C4-2B (cell line): ENCODE measurements around the gene ADAMTSL4.
"Not testable (repeated sequence)": the region's sequence is repeated elsewhere in the genome, so short reads cannot be mapped to it uniquely, and the experiment has no call there.

Experiments used
- H3K27ac ChIP-seq: fragments of 450-650 bp; 2 replicates; pipeline ENCODE4 v1.5.1; 2017
- ZFX ChIP-seq: fragments of 450-650 bp; IDR thresholded peaks from 2 replicates; pipeline ENCODE4 v1.6.1; 2017
- TF ChIP-seq, protein P1 (sequence below): fragments of 450-650 bp; conservative IDR thresholded peaks from 2 replicates; pipeline ENCODE4 v1.5.1; 2017; ENCODE audit warnings: mild to moderate bottlenecking

The ADAMTSL4 gene

GRCh38 chr1:150603711-150604110 lies 54.5 kb downstream of the ADAMTSL4 start:
- no peak overlapping the region for H3K27ac ChIP-seq
- TF ChIP-seq, protein P1, sequence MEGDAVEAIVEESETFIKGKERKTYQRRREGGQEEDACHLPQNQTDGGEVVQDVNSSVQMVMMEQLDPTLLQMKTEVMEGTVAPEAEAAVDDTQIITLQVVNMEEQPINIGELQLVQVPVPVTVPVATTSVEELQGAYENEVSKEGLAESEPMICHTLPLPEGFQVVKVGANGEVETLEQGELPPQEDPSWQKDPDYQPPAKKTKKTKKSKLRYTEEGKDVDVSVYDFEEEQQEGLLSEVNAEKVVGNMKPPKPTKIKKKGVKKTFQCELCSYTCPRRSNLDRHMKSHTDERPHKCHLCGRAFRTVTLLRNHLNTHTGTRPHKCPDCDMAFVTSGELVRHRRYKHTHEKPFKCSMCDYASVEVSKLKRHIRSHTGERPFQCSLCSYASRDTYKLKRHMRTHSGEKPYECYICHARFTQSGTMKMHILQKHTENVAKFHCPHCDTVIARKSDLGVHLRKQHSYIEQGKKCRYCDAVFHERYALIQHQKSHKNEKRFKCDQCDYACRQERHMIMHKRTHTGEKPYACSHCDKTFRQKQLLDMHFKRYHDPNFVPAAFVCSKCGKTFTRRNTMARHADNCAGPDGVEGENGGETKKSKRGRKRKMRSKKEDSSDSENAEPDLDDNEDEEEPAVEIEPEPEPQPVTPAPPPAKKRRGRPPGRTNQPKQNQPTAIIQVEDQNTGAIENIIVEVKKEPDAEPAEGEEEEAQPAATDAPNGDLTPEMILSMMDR, result no peak
- no peak for TF ChIP-seq ZFX

DNA sequence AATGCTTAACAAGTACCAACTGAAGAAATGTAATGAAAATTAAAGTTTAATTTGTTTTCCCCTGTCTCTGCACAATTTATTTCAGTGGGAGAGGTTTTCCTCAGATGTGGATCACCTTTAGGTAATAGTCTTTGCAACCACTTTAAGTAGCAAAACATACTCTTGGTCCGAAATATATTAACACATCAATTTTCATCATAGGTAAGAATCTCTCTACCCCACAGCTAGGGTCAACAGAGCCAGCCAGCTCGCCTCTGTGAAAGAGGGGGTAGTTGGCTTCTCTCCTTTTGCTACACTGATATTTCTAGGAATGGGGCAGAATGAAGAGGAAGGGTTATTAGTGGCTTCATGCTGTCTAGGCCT lies 55.0 kb downstream of the ADAMTSL4 start:
- TF ChIP-seq, protein P1, result no peak
- TF ChIP-seq ZFX, result no peak
- no peak overlapping the region for H3K27ac ChIP-seq

GRCh38 chr1:150605451-150605731 lies 56.2 kb downstream of the ADAMTSL4 start:
- not testable (repeated sequence) for H3K27ac ChIP-seq

DNA sequence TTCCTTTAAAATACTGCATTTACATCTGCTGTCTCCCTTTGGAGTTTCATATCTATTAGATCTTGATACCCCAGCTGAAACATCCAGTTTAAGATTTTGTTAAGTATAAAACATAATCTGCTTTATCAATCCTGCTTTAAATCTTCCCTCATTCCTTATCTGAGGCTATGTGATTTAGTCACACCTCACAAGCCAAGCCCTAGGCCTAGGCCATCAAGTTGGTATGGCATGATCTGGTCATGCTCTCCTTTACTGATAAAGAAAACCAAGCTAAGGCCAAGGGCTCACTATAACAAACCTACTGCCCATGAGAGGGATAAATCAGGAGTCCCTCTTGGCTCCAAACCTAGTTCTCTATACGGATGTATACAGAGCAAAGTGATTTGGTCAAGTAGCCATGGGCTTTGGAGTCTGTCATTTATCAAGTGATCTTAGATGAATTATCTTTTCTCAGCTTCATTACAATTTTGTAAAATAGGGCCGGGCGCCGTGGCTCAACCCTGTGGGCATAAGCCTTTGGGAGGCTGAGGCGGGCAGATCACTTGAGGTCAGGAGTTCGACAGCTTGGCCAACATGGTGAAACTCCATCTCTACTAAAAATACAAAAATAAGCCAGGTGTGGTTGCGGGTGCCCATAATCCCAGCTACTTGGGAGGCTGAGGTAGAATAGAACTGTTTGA lies 57.4 kb downstream of the ADAMTSL4 start:
- TF ChIP-seq, protein P1, result no peak
- TF ChIP-seq ZFX, result no peak
- no peak overlapping the region for H3K27ac ChIP-seq

DNA sequence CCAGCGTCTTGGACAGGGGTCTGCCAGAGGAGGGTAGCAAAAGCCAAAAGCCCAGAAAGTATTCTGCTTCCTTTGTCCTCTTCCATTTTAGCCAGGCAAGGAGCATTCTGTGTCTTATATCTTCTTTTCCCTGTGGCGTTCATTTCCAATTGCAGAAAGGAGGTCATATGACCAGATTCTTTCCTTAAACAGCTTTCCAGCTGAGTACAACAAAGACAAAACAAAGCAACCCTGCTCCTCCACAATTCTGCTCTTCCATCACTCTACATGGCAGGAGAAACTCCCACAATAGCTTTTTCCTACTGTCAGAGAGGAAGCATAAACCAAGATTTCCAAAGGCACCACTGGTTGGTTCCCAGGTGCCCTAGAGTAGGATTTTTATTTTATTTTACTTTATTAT lies 60.5 kb downstream of the ADAMTSL4 start:
- H3K27ac ChIP-seq, result no peak overlapping the region

More for the DNA sequence above, 60.5 kb downstream of the ADAMTSL4 start:
- TF ChIP-seq, protein P1, result no peak
- no peak for TF ChIP-seq ZFX
